Measurements from ENCODE around the gene GPS2.
"Not testable (repeated sequence)": the region's sequence is repeated elsewhere in the genome, so short reads cannot be mapped to it uniquely, and the experiment has no call there.

The GPS2 gene

GRCh38 chr17:7314719-7315569 is at the start of gene GPS2:
Gene GPS2, minus strand, starts transcription at chr17:7315360. Its CDS starts 308 bp downstream, at chr17:7315052.
- peak; percentile 91 for DNase-seq (ENCODE audit: low spot score)

DNA sequence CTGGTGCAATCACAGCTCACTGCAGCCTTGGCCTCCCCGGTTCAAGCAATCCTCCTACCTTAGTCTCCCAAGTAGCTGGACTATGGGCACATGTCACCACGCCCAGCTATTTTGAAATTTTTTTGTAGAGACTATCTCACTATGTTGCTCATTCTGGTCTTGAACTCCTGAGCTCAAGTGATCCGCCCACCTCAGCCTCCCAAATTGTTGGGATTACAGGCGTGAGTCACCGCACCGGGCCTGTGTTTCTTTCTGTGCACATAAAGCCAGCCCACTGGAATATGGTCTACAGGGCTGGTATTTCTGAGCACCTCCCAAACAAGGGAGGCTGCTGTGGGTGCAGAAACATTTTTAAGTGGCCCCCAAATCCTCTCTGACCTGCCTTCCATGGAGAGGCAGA is 48.2 kb upstream of the GPS2 start:
- DNase-seq (ENCODE audit: low spot score): no peak

- DNase-seq (ENCODE audit: low spot score): no peak
Measured at GRCh38 chr17:7361906-7362305, 46.7 kb upstream of the GPS2 start.

- DNase-seq (ENCODE audit: low spot score): no peak
Measured at GRCh38 chr17:7357381-7357780, 42.2 kb upstream of the GPS2 start.

DNA sequence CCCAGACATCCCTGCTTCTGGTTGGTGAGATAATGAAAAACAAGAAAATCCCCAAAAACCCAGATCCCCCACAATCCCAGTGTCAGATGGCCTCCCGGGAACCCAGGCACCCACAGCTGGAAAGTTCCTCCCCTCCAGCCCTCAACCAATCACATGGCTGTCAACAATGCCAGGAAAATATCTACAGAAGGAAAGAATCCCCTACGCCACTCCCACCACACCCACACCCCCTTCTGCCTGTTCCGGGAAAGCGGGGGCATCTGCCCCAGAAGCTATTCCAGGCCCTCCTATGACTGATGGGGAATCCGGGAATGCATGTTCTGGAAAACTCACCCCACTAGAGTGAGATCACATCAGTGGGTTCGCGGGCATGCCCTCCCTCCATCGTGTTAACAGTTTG is 41.6 kb upstream of the GPS2 start:
- DNase-seq (ENCODE audit: low spot score): no peak

DNA sequence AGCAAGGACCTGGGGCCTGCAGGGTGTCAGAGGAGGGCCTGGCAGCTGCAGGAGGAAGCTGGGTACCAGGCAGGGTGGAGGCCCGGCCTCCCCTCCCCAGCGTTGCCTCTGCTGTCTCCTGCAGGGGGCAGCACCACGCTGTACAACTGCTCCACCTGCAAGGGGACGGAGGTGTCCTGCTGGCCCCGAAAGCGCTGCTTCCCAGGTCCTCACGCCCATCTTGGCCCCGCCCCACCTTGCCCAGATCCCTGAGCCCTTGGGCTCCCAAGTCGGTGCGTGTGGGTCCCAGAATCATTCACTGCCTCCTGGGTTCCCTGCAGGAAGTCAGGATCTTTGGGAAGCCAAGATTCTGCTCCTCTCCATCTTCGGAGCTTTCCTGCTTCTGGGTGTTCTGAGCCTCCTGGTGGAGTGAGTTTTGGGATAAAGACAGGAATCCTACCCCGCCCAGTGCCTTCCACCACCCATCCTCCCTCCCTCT is 41.0 kb upstream of the GPS2 start:
- peak; percentile 87 for DNase-seq (ENCODE audit: low spot score)

GRCh38 chr17:7355573-7355972 is 40.4 kb upstream of the GPS2 start:
- no peak for DNase-seq (ENCODE audit: low spot score)

DNA sequence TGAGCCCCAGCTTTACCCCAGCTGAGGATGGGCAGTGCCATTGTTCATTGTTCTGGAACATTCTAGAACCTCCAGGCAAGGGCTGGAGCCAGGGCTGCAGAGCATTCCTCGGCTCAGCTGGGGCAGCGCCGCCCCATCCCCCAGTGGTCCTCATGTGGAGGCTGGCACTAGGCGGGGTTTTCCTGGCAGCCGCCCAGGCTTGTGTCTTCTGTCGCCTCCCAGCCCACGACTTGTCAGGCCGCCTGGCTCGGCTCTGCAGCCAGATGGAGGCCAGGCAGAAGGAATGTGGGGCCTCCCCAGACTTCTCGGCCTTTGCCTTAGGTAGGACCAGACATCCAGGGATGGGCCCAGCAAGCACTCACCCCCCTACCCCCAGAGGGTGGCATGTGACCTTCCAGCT is 39.9 kb upstream of the GPS2 start, which contains the start of gene TMEM95:
TMEM95 (plus strand) TSS at position 104 of the 400 bp plus-strand sequence; CDS start at position 153, 49 bp downstream.
- no peak for DNase-seq (ENCODE audit: low spot score)

- DNase-seq (ENCODE audit: low spot score): no peak
Measured at GRCh38 chr17:7354262-7354843, 39.2 kb upstream of the GPS2 start.

DNA sequence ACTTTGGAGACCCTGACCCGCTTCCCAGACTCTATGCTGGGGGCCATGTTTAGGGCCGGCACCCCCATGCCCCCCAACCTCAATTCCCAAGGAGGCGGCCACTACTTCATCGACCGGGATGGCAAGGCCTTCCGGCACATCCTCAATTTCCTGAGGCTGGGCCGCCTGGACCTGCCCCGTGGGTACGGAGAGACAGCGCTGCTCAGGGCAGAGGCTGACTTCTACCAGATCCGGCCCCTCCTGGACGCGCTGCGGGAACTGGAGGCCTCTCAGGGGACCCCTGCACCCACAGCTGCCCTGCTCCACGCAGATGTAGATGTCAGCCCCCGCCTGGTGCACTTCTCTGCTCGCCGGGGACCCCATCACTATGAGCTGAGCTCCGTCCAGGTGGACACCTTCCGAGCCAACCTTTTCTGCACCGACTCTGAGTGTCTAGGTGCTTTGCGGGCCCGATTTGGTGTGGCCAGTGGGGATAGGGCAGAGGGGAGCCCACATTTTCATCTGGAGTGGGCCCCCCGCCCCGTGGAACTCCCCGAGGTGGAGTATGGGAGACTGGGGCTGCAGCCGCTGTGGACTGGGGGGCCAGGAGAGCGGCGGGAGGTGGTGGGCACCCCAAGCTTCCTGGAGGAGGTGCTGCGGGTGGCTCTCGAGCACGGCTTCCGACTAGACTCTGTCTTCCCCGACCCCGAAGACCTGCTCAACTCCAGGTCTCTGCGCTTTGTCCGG is 37.9 kb upstream of the GPS2 start:
- no peak for DNase-seq (ENCODE audit: low spot score)

- DNase-seq (ENCODE audit: low spot score): no peak
Measured at GRCh38 chr17:7352503-7352889, 37.3 kb upstream of the GPS2 start.

GRCh38 chr17:7351665-7352502 is 36.7 kb upstream of the GPS2 start, which contains the start of gene KCTD11:
Gene KCTD11, plus strand, starts transcription at chr17:7352162.
- peak; percentile 68 for DNase-seq (ENCODE audit: low spot score)

DNA sequence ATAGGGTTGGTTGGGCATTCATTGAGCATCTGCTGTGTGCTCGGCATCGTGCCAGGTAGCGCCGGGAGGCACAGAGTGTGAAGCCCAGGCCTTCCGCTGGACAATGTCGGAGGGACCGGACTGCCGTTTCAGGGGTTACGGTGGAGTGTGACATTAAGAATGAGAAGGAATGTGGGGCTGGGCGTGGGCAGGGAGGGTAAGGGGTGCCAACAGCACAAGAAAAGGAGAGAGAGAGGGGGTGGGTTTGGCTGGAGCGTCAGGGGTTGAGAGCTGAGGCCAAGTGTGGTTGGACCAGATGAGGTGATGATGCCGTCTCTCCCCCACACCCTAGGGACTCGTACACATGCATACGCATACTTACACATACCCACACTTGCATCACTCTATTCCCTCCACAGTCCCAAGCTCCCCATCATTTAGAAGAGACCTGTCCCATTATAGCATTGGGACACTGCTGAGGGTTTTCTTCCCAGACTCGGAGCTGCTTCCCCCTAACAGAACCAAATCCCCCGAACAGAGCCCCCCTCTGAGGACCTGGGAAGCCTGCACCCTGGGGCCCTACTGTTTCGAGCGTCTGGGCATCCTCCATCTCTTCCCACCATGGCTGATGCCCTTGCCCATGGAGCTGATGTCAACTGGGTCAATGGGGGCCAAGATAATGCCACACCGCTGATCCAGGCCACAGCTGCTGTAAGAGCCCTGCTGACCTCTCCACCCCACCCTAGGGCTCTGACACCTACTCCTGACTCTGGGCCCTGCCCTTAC is 33.5 kb upstream of the GPS2 start:
- DNase-seq (ENCODE audit: low spot score): no peak

DNA sequence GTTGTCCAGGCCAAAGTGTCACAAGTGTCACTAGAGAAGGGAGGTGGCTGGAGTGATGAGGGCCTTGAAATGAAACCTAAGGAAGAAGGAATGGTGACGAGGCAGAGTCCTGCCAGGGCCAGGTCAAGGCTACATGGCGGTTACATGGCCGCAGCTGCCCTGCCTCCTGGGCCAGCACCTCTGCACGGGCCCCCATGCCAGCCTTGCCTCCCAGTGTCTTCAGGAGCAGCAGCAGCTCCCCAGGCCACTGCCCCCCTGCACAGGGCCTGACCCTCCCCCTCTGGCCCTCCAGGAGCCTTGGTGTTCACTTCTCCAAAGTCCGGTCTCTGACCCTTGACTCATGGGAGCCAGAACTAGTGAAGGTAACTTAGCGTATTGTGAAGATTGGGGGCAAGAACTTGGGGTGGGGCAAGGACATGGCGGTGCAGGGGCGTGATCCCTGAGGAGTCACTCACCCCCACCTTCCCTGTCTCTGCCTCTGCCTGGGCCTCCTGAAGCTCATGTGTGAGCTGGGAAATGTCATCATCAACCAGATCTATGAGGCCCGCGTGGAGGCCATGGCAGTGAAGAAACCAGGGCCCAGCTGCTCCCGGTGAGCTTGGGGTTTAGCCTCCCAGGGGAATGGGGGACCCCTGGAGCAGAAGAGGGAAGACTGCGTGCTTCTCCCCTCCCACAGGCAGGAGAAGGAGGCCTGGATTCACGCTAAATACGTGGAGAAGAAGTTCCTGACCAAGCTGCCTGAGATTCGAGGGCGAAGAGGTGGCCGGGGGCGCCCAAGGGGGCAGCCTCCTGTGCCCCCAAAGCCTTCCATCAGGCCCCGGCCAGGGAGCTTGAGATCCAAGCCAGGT is 32.7 kb upstream of the GPS2 start:
- no peak for DNase-seq (ENCODE audit: low spot score)

DNA sequence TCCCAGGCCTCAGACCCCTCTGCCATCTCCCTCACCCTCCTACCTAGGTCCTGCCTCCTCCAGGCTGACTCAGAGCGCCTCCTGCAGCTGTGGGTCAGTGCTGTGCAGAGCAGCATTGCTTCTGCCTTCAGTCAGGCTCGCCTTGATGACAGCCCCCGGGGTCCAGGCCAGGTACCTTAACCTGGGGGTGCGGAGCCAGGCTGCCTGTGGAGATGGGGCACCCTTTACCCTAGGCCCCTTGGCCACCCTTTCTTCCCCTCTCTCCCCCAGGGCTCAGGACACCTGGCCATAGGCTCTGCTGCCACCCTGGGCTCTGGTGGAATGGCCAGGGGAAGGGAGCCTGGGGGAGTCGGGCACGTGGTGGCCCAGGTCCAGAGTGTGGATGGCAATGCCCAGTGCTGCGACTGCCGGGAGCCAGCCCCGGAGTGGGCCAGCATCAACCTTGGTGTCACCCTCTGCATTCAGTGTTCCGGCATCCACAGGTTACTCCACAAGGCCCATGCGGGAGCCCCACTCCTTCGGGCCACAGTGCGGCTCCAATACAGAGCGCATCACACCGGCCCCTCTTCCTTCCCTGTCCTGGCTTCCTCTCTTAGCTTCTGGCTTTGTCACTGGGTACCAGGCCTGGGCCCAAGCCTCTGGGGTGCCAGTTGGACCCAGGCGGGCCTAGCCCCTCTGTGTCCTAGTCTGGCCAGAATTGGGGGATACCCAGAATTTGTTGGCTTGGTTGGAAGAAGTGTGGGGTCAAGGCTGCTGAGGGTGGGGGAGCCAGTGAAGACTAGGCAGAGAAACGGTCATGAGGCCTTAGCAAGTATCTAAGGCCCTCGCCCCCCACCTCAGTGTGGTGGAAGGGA is 31.8 kb upstream of the GPS2 start:
- DNase-seq (ENCODE audit: low spot score): no peak

GRCh38 chr17:7343250-7343649 is 28.1 kb upstream of the GPS2 start:
- DNase-seq (ENCODE audit: low spot score): no peak

DNA sequence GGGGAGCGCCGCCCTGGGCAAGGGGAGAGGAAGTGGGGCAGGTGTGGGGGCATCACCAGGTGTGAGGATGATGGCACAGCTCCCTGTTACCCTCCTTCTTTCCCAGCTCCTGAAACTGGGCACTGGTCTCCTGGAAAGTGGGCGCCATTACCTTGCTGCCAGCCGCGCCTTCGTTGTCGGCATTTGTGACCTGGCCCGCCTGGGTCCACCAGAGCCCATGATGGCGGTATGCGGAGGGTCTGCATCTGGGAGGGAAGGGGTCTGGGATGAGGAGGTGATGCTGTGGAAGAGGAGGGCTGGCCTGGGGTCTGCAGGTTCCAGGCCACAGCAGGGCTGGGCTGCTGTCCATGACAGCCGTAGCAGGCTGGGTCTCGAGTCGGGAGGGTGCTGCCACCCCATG is 26.7 kb upstream of the GPS2 start:
- DNase-seq (ENCODE audit: low spot score): no peak

DNA sequence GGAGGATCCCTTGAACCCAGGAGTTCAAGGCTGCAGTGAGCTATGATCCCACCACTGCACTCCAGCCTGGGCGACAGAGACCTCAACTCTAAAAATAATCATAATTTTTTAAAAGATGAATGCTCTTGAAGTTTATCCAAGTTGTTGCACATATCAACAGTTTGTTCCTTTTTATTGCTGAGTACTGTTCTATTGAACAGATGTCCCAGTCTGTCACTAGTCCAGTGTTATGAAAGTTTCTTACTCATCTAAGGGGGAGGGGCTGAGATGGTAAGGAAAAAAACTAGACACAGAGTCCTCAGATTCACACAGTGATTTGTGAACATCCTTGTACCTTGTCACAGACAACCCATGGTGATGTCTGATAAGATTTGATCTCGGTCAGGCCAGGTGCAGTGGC is 25.0 kb upstream of the GPS2 start:
- DNase-seq (ENCODE audit: low spot score): no peak

GRCh38 chr17:7337600-7337999 is 22.4 kb upstream of the GPS2 start:
- DNase-seq (ENCODE audit: low spot score): not testable (repeated sequence)
